ENCODE measurements around the gene HOOK2. TPM values are rescaled to one million over a fixed set of nuclear protein-coding genes. Genes with fewer than 3 reads are reported as not detected.

The HOOK2 gene
- total RNA-seq, 1 donor from 2014 or later: 30.3 TPM

DNA sequence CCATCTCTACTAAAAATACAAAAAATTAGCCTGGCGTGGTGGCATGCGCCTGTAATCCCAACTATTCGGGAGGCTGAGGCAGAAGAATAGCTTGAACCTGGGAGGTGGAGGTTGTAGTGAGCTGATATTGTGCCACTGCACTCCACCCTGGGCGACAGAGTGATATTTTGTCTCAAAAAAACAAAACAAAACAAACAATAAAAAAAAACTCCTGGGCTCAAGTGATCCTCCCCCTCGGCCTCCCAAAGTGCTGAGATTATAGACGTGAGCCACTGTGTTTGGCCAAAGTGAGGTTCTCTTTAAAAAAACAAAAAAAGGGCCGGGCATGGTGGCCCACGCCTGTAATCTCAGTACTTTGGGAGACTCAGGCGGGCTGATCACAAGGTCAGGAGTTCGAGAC, 12.1 kb upstream of the HOOK2 start:
- Mint-ChIP-seq H3K36me3 (ENCODE audit: low read depth, unreplicated experiment) (no peaks in the 10 kb centered on the region), H3K27me3 (ENCODE audit: unreplicated experiment) (peaks cover 17% of the 10 kb centered on the region), H3K4me1 (ENCODE audit: unreplicated experiment) (peaks cover 24% of the 10 kb centered on the region), H3K27ac (ENCODE audit: unreplicated experiment) (no peak overlapping the region), H3K9me3 (ENCODE audit: unreplicated experiment) (no peaks in the 10 kb centered on the region), H3K4me3 (ENCODE audit: unreplicated experiment) (no peak overlapping the region)
- TF ChIP-seq, protein P1, sequence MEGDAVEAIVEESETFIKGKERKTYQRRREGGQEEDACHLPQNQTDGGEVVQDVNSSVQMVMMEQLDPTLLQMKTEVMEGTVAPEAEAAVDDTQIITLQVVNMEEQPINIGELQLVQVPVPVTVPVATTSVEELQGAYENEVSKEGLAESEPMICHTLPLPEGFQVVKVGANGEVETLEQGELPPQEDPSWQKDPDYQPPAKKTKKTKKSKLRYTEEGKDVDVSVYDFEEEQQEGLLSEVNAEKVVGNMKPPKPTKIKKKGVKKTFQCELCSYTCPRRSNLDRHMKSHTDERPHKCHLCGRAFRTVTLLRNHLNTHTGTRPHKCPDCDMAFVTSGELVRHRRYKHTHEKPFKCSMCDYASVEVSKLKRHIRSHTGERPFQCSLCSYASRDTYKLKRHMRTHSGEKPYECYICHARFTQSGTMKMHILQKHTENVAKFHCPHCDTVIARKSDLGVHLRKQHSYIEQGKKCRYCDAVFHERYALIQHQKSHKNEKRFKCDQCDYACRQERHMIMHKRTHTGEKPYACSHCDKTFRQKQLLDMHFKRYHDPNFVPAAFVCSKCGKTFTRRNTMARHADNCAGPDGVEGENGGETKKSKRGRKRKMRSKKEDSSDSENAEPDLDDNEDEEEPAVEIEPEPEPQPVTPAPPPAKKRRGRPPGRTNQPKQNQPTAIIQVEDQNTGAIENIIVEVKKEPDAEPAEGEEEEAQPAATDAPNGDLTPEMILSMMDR (IDR thresholded peaks at IDR 0.05; ENCODE audit: unreplicated experiment): no peak
- no peak for DNase-seq (ENCODE audit: low spot score)

DNA sequence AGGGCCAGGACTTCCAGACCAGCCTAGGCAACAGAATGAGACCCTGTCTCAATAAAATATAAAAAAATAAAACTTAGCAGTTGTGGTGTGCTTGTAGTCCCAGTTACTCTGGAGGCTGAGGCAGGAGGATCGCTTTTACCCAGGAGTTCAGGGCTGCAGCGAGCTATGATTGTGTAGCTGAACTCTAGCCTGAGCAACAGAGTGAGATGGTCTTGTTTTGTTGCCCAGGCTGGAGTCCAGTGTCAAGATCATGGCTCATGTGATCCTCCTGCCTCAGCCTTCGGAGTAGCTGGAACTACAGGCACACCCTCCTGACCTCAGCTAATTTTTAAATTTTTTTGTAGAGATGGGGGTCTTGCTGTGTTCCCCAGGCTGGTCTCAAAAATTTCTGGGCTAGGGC, 11.6 kb upstream of the HOOK2 start:
- TF ChIP-seq, protein P1 (IDR thresholded peaks at IDR 0.05; ENCODE audit: unreplicated experiment): no peak
- H3K27me3 Mint-ChIP-seq (ENCODE audit: unreplicated experiment): peaks cover 20% of the 10 kb centered on the region
- no peak overlapping the region for H3K27ac Mint-ChIP-seq (ENCODE audit: unreplicated experiment)
- H3K9me3 Mint-ChIP-seq (ENCODE audit: unreplicated experiment): no peaks in the 10 kb centered on the region
- no peak overlapping the region for H3K4me3 Mint-ChIP-seq (ENCODE audit: unreplicated experiment)
- DNase-seq (ENCODE audit: low spot score): no peak
- H3K36me3 Mint-ChIP-seq (ENCODE audit: low read depth, unreplicated experiment): no peaks in the 10 kb centered on the region
- peaks cover 26% of the 10 kb centered on the region for H3K4me1 Mint-ChIP-seq (ENCODE audit: unreplicated experiment)

DNA sequence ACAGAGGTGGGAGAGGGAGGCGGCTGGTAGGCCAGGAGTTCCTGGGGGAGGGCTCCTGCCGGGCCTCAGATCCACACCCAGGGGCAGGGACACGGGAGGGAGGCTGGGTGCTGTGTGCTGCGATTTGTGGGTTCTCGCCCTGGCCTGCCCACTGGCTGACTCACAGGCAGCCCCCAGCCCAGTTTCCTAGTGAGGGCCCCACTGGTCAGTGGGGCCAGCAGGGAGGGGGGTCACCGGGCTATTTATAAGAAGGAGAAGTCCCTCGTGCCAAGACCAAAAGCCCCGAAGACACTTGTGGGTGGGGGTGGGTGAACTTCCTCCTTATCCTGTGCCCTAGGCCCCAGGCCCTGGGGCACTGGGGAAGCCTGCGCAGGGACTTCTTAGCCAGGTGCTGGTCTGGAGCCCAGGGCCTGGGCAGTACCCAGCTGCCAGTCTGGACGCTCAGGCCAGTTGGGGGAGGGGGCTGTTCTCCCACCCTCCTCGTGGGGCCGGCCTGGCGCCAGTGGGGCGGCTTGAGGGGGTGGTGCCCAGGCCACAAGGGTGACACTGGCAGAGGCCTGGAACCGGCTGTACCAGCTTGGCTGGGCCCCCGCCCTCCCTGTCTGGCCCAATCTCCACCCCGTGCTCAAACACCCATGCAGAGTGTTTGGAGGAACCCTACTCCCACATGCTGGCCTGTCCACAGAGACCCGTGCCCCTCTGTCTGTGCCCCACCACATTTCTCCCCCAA, 11.0 kb upstream of the HOOK2 start:
- Mint-ChIP-seq H3K27me3 (ENCODE audit: unreplicated experiment) (peaks cover 24% of the 10 kb centered on the region), H3K4me3 (ENCODE audit: unreplicated experiment) (no peak overlapping the region), H3K4me1 (ENCODE audit: unreplicated experiment) (peaks cover 27% of the 10 kb centered on the region), H3K27ac (ENCODE audit: unreplicated experiment) (no peak overlapping the region), H3K9me3 (ENCODE audit: unreplicated experiment) (no peaks in the 10 kb centered on the region), H3K36me3 (ENCODE audit: low read depth, unreplicated experiment) (no peaks in the 10 kb centered on the region)
- TF ChIP-seq, protein P1 (IDR thresholded peaks at IDR 0.05; ENCODE audit: unreplicated experiment): no peak
- DNase-seq (ENCODE audit: low spot score): no peak

DNA sequence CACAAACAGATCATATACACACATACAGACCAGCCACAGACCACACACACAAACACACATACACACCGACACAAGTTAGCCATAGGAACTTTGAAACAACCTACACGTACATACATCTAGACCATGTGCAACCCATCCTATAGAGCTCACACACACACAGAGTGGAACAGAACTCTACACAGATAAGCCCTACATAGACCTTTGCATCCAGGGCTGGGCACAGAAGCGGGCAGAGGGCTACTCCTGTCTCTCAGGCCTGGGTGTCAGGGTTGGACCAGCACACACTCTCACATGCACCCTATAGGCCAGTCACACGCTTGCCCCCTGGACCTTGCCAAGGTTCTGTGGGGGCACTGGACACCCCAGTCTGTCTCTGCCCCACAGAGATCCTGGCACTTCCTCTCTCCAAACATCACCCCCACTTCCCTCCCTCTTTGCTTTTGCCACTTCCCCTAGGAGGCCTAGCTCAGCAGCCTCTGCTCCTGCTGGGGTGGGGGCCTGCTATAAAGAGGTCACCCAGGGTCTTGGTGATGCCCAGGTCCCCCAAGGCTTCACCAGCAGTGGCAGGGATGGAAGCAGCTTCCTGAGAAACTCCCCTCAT, 10.2 kb upstream of the HOOK2 start:
- no peak overlapping the region for H3K27ac Mint-ChIP-seq (ENCODE audit: unreplicated experiment)
- DNase-seq (ENCODE audit: low spot score): no peak
- no peaks in the 10 kb centered on the region for H3K9me3 Mint-ChIP-seq (ENCODE audit: unreplicated experiment)
- peaks cover 18% of the 10 kb centered on the region for H3K27me3 Mint-ChIP-seq (ENCODE audit: unreplicated experiment)
- TF ChIP-seq, protein P1 (IDR thresholded peaks at IDR 0.05; ENCODE audit: unreplicated experiment): no peak
- no peak overlapping the region for H3K4me3 Mint-ChIP-seq (ENCODE audit: unreplicated experiment)
- peaks cover 22% of the 10 kb centered on the region for H3K4me1 Mint-ChIP-seq (ENCODE audit: unreplicated experiment)
- H3K36me3 Mint-ChIP-seq (ENCODE audit: low read depth, unreplicated experiment): no peaks in the 10 kb centered on the region

DNA sequence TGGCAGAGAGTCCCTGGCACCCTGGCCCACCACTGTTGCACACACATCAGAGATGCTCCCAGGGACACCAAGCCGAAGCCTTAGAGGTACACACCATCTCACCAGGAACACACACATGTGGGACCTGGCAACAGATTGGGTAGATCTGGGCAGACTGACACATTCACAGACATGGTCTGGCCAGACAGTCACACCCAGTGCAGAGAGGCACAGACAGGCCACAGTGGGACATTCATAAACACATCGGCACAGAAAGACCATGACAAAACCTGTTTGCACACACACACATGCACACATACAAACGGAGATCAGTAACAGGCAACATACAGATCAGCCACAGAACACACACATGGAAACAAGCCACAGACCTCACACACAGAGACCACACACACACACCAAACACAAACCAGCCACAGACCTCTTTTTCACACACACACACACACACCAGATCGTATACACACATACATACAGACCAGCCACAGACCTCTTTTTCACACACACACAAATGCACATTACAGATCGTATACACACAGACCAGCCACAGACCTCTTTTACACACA, 9.6 kb upstream of the HOOK2 start:
- no peaks in the 10 kb centered on the region for H3K36me3 Mint-ChIP-seq (ENCODE audit: low read depth, unreplicated experiment)
- no peak overlapping the region for H3K4me3 Mint-ChIP-seq (ENCODE audit: unreplicated experiment)
- H3K27me3 Mint-ChIP-seq (ENCODE audit: unreplicated experiment): peaks cover 16% of the 10 kb centered on the region
- peaks cover 19% of the 10 kb centered on the region for H3K4me1 Mint-ChIP-seq (ENCODE audit: unreplicated experiment)
- H3K9me3 Mint-ChIP-seq (ENCODE audit: unreplicated experiment): no peaks in the 10 kb centered on the region
- TF ChIP-seq, protein P1 (IDR thresholded peaks at IDR 0.05; ENCODE audit: unreplicated experiment): no peak
- H3K27ac Mint-ChIP-seq (ENCODE audit: unreplicated experiment): no peak overlapping the region
- DNase-seq (ENCODE audit: low spot score): no peak

All from endothelial cell (in vitro differentiated cells).